Activated CD8-positive, alpha-beta memory T cell treated with anti-CD3 and anti-CD28 coated beads, Interleukin-2, amount 10 ng/mL, durations not matched to agents 7 days and 5 days (primary cell): Measurements from ENCODE around the gene SON. TPM values are rescaled to one million over a fixed set of nuclear protein-coding genes. Genes with fewer than 3 reads are reported as not detected.

Experiments used
- ATAC-seq: fragments of 150-1000 bp; cut with Tn5 transposase; one replicate; pipeline ENCODE4 v1.10.0; 2021; ENCODE audit warnings: moderate library complexity
- CTCF ChIA-PET: fragments of 350-600 bp; sonication (Branson Sonifier 250); formaldehyde crosslinking; loops from one replicate; lab custom pipeline; 2021; ENCODE audit warnings: antibody characterized with exemption; lab: Charles Lee
- DNase-seq: peaks from one replicate; pipeline ENCODE4 v3.0.0-alpha.2; 2020
- H3K27ac Mint-ChIP-seq: one replicate; pipeline ENCODE4 v1.8.0; 2021; ENCODE audit warnings: mild to moderate bottlenecking, mixed read lengths
- H3K27me3 Mint-ChIP-seq: one replicate; pipeline ENCODE4 v1.8.0; 2021; ENCODE audit warnings: mixed read lengths
- H3K36me3 Mint-ChIP-seq: one replicate; pipeline ENCODE4 v1.8.0; 2021; ENCODE audit warnings: mild to moderate bottlenecking, mixed read lengths
- H3K4me1 Mint-ChIP-seq: one replicate; pipeline ENCODE4 v1.8.0; 2021; ENCODE audit warnings: mixed read lengths
- H3K4me3 Mint-ChIP-seq: one replicate; pipeline ENCODE4 v1.8.0; 2021; ENCODE audit warnings: mild to moderate bottlenecking, moderate library complexity, mixed read lengths
- H3K9me3 Mint-ChIP-seq: one replicate; pipeline ENCODE4 v1.8.0; 2022; ENCODE audit warnings: low read depth, mixed read lengths
- total RNA-seq, 2 experiments: library from RNA; stranded (reverse); gene quantifications; one replicate each; pipeline ENCODE4 v1.2.3, GENCODE V29; 2021

SON gene
- total RNA-seq, 2 experiments from 2014 or later, result 279 to 363 TPM

GRCh38 chr21:33551664-33552063 is 8.8 kb downstream of the SON start:
- H3K36me3 Mint-ChIP-seq, result peaks cover 85% of the 10 kb centered on the region
- peaks cover 33% of the 10 kb centered on the region for H3K4me1 Mint-ChIP-seq
- peaks cover 2% of the 10 kb centered on the region for H3K9me3 Mint-ChIP-seq
- no peak for ATAC-seq
- DNase-seq, result no peak
- H3K27me3 Mint-ChIP-seq, result no peaks in the 10 kb centered on the region
- no peak overlapping the region for H3K4me3 Mint-ChIP-seq
- CTCF ChIA-PET, result interaction anchor here (0.9 to 1.8 kb wide), 2 partner anchors 23 to 54 kb away, joined by 4 read pairs; no protein-coding TSS in a partner anchor
- no peak overlapping the region for H3K27ac Mint-ChIP-seq

GRCh38 chr21:33552093-33552998 is 9.5 kb downstream of the SON start:
- CTCF ChIA-PET, result interaction anchor here (1.8 kb wide), 1 partner anchor 22 kb away, joined by 4 read pairs; no protein-coding TSS in a partner anchor
- H3K4me1 Mint-ChIP-seq, result peaks cover 30% of the 10 kb centered on the region
- H3K27ac Mint-ChIP-seq, result no peak overlapping the region

GRCh38 chr21:33552999-33553598 is 10.3 kb downstream of the SON start:
- Mint-ChIP-seq H3K27me3 (no peaks in the 10 kb centered on the region), H3K4me3 (no peak overlapping the region), H3K4me1 (peaks cover 31% of the 10 kb centered on the region), H3K36me3 (peaks cover 89% of the 10 kb centered on the region), H3K27ac (no peak overlapping the region), H3K9me3 (peaks cover 2% of the 10 kb centered on the region)
- CTCF ChIA-PET, result no interaction called here
- no peak for ATAC-seq
- DNase-seq, result no peak

More at GRCh38 chr21:33552093-33552998, 9.5 kb downstream of the SON start:
- Mint-ChIP-seq H3K27me3 (no peaks in the 10 kb centered on the region), H3K9me3 (peaks cover 2% of the 10 kb centered on the region), H3K4me3 (no peak overlapping the region), H3K36me3 (peaks cover 86% of the 10 kb centered on the region)
- ATAC-seq, result no peak
- DNase-seq, result no peak

- CTCF ChIA-PET, result no interaction called here
- H3K4me3 Mint-ChIP-seq, result no peak overlapping the region
- peaks cover 32% of the 10 kb centered on the region for H3K4me1 Mint-ChIP-seq
- peaks cover 89% of the 10 kb centered on the region for H3K36me3 Mint-ChIP-seq
- H3K27me3 Mint-ChIP-seq, result no peaks in the 10 kb centered on the region
- peaks cover 2% of the 10 kb centered on the region for H3K9me3 Mint-ChIP-seq
- H3K27ac Mint-ChIP-seq, result no peak overlapping the region
- no peak for ATAC-seq
- DNase-seq, result no peak
These were observed 11.6 kb downstream of the SON start for GRCh38 chr21:33554236-33554981.

GRCh38 chr21:33554982-33555344 is 12.1 kb downstream of the SON start:
- H3K36me3 Mint-ChIP-seq, result peaks cover 89% of the 10 kb centered on the region
- H3K27me3 Mint-ChIP-seq, result no peaks in the 10 kb centered on the region
- CTCF ChIA-PET, result interaction anchor here (1.4 kb wide), 1 partner anchor 357 kb away, joined by 3 read pairs; no protein-coding TSS in a partner anchor
- DNase-seq, result no peak
- H3K4me3 Mint-ChIP-seq, result no peak overlapping the region
- peaks cover 32% of the 10 kb centered on the region for H3K4me1 Mint-ChIP-seq
- H3K9me3 Mint-ChIP-seq, result peaks cover 2% of the 10 kb centered on the region
- no peak overlapping the region for H3K27ac Mint-ChIP-seq
- ATAC-seq, result no peak

DNA sequence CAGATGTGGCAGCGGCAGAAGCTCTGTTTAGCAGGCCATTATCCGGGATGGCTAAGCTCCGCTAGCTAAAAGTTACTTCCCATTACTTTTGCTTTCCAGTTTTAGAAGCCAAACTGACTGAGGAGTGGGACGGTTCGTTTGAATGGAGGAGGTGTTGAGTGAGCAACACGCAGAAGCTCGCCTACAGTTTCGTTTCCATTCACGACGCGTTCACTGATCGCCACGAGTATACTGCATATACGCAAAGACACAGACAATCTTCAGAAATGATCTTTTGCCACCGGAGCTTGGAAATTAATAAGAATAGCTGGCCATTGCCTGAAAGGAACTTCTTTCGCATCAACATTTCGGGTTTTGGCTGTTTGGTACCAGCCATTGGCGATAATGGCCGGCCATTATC is 14.6 kb downstream of the SON start:
- ATAC-seq, result no peak
- no peaks in the 10 kb centered on the region for H3K27me3 Mint-ChIP-seq
- no peak overlapping the region for H3K27ac Mint-ChIP-seq
- peaks cover 40% of the 10 kb centered on the region for H3K4me1 Mint-ChIP-seq
- H3K4me3 Mint-ChIP-seq, result no peak overlapping the region
- CTCF ChIA-PET, result interaction anchor here (0.7 to 1.5 kb wide), 7 partner anchors 8 to 89 kb away, joined by 3 to 5 read pairs (median 4); partner anchors contain the start of gene SON
- DNase-seq, result no peak
- H3K36me3 Mint-ChIP-seq, result peaks cover 86% of the 10 kb centered on the region
- no peaks in the 10 kb centered on the region for H3K9me3 Mint-ChIP-seq

GRCh38 chr21:33558777-33559421 is 16.1 kb downstream of the SON start:
- ATAC-seq, result no peak
- Mint-ChIP-seq H3K27me3 (no peaks in the 10 kb centered on the region), H3K27ac (no peak overlapping the region), H3K36me3 (peaks cover 80% of the 10 kb centered on the region), H3K4me3 (no peak overlapping the region), H3K9me3 (no peaks in the 10 kb centered on the region), H3K4me1 (peaks cover 39% of the 10 kb centered on the region)
- CTCF ChIA-PET, result no interaction called here
- no peak for DNase-seq

DNA sequence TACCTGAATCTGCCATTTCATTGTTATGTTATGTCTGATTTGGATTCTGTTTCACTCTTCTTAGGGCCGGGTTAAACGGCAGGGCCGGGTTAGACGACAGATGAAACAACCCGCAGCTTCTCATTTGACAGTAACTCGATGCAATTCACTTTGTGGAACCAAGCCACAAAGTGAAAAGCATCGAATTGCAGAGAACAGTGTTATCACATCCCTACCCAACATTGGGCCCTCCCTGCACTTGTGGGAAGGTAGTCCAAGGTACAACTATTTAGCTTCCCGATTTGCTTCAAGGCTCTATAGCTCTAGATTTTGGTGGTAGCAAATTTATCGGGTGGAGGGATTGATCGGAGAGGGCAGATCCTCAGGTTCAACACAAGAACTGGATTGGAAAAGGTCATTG is 17.0 kb downstream of the SON start:
- ATAC-seq (no peak), DNase-seq (no peak)
- no peak overlapping the region for H3K27ac Mint-ChIP-seq
- H3K4me1 Mint-ChIP-seq, result peaks cover 33% of the 10 kb centered on the region
- no peaks in the 10 kb centered on the region for H3K27me3 Mint-ChIP-seq
- peaks cover 71% of the 10 kb centered on the region for H3K36me3 Mint-ChIP-seq
- H3K9me3 Mint-ChIP-seq, result no peaks in the 10 kb centered on the region
- CTCF ChIA-PET, result interaction anchor here (0.5 kb wide), 1 partner anchor 102 kb away, joined by 3 read pairs; no protein-coding TSS in a partner anchor
- H3K4me3 Mint-ChIP-seq, result no peak overlapping the region

DNA sequence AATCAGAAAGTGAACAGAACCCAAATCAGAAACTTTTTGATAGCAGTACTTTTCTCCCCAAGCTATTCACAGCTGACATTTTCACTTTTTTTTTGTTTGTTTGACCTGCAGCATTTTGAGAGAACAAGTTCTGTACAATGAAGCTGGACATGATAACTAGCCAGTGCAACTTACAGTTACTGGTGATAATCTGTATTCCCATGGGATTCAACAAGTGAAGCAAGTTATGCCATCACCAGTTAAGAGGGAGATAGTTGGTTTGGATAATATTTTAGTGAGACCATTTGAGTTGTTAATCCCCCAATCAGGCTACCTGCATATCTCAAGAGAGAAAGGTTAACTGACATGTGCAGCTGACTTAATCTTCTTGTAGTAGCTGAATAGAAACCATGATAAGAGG is 18.1 kb downstream of the SON start:
- Mint-ChIP-seq H3K27me3 (no peaks in the 10 kb centered on the region), H3K36me3 (peaks cover 62% of the 10 kb centered on the region), H3K4me3 (no peak overlapping the region), H3K9me3 (no peaks in the 10 kb centered on the region), H3K27ac (no peak overlapping the region), H3K4me1 (peaks cover 31% of the 10 kb centered on the region)
- DNase-seq, result no peak
- no peak for ATAC-seq
- CTCF ChIA-PET, result no interaction called here

- Mint-ChIP-seq H3K36me3 (peaks cover 58% of the 10 kb centered on the region), H3K27ac (no peak overlapping the region), H3K9me3 (no peaks in the 10 kb centered on the region), H3K4me1 (peaks cover 28% of the 10 kb centered on the region), H3K27me3 (no peaks in the 10 kb centered on the region), H3K4me3 (no peak overlapping the region)
- DNase-seq (no peak), ATAC-seq (no peak)
- CTCF ChIA-PET, result no interaction called here
These were observed 18.5 kb downstream of the SON start for GRCh38 chr21:33561373-33561772.

- Mint-ChIP-seq H3K9me3 (no peaks in the 10 kb centered on the region), H3K36me3 (peaks cover 48% of the 10 kb centered on the region), H3K27me3 (no peaks in the 10 kb centered on the region), H3K4me3 (no peak overlapping the region), H3K27ac (peak overlapping the region; percentile 45), H3K4me1 (peaks cover 25% of the 10 kb centered on the region)
- CTCF ChIA-PET, result interaction anchor here (0.6 kb wide), 1 partner anchor 33 kb away, joined by 3 read pairs; no protein-coding TSS in a partner anchor
- DNase-seq (no peak), ATAC-seq (no peak)
These were observed 19.6 kb downstream of the SON start for GRCh38 chr21:33562389-33562788.

DNA sequence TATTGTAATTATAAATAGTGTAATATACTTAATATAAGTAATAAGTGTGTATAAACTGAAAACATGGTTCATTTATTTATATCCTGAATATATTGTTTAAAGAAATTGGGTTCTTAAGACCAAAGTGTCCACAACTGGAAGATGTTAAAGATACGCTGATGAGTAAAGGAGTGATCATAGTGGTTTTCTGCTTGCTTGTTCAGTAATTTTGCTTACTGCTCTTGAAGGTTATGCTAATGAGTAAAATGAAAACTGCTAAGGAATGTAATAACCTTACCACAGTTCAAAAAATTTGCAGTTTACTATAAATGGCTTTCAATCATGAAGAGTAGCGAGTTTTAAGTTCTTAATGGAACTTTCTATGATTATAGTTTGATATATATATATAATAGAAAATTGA is 23.7 kb downstream of the SON start:
- H3K27me3 Mint-ChIP-seq, result no peaks in the 10 kb centered on the region
- H3K27ac Mint-ChIP-seq, result no peak overlapping the region
- H3K36me3 Mint-ChIP-seq, result peaks cover 36% of the 10 kb centered on the region
- H3K9me3 Mint-ChIP-seq, result no peaks in the 10 kb centered on the region
- DNase-seq (no peak), ATAC-seq (no peak)
- CTCF ChIA-PET, result interaction anchor here (0.8 kb wide), 1 partner anchor 22 kb away, joined by 3 read pairs; the partner anchor contains the start of gene DONSON
- H3K4me3 Mint-ChIP-seq, result no peak overlapping the region
- peaks cover 20% of the 10 kb centered on the region for H3K4me1 Mint-ChIP-seq
